ENCODE data around the gene NGLY1.

The NGLY1 gene, protein sequence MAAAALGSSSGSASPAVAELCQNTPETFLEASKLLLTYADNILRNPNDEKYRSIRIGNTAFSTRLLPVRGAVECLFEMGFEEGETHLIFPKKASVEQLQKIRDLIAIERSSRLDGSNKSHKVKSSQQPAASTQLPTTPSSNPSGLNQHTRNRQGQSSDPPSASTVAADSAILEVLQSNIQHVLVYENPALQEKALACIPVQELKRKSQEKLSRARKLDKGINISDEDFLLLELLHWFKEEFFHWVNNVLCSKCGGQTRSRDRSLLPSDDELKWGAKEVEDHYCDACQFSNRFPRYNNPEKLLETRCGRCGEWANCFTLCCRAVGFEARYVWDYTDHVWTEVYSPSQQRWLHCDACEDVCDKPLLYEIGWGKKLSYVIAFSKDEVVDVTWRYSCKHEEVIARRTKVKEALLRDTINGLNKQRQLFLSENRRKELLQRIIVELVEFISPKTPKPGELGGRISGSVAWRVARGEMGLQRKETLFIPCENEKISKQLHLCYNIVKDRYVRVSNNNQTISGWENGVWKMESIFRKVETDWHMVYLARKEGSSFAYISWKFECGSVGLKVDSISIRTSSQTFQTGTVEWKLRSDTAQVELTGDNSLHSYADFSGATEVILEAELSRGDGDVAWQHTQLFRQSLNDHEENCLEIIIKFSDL

DNA sequence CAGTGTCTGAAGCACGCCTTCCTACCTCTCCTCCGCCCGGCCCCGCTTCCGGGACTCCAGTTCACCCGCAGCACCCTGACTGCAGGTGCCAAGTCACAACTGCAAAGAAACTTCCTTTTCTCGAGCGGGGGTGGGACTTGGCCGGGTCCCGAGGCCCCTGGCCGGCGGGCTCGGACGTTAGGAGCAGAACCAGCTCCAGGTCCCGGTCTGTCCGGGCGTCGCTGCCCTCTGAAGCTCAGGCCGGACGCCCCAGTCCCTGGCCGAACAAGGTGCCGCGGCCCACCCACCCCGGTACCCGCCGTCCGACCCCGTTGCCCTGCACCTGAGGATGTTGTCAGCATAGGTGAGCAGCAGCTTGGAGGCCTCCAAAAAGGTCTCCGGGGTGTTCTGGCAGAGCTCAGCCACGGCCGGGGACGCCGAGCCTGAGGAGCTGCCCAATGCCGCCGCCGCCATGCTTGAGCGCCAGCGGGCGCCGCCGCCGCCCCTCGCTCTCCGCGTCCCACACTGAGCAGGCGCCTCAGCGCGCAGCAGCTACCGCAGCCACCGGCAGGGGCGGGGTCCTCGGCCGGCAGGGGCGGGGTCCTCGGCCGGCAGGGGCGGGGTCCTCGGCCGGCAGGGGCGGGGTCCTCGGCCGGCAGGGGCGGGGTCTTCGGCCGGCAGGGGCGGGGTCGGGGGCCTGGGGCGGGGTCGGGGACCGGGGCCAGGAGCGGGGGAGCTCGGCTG, at the start of gene NGLY1:
TSS of gene NGLY1 (minus strand) at position 506 of the 723 bp plus-strand sequence. CDS start at position 453, 53 bp downstream.
- DNase-seq = peak; percentile 37

DNA sequence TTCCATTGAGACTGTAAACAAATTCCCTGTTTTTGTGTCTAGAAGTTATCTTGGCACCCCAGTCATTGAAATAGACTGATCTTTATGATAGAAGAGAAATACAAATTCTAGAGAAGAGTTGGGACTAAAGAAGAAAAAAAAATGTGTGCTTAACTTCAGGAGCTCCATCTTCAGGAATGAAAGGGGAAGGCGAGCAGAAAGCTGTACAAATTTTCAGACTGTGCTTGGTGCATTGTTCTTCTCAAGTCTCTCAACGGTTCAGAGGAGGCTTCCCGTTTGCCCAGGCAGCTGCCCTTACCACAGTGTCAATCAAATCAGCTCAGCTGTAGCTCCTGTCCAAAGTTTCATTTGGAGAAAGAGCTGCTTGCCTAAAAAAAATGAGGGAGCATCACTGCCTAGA, 48.3 kb upstream of the NGLY1 start:
- DNase-seq = no peak

DNA sequence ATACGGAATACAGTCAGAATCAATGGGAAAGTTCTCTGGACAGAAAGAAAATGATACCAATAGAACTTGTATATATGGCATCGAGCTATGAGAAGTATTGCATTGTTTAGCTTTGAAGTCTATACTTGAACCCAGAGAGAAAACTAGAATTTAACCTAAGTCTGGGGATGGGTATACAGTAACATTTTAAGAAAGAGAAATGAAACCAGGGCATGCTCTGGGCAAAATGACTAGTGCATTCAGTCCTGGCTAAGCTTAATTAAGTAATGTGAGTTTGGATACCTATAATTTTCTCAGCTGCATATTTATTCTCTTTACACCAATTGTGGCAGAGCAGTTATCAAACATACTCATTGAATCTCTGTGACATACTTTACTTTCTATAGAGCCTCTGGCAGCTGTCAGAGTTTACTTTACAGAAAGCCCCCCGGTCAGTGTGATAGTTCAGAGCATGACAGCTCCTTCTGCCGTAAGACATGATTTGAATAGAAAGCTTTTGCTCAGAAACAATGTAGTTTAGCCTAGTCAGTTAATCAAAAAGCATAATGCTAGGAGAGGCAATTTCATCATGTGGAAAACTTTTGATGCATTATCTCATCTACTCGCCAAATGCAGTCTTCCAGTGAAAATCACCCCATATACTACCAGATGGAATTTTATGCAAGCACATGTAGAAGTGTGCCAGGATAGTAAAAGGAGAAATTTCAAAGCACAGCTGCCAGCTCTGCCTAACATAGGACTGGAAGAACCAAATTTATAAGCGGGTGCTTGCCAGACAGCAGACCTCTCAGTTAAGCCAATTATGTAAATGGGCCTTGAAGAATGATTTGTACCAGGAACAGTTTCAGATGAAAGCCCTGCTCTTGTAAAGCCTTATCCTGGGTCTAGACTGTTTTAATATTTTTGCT, 47.4 kb upstream of the NGLY1 start:
- no peak for DNase-seq

DNA sequence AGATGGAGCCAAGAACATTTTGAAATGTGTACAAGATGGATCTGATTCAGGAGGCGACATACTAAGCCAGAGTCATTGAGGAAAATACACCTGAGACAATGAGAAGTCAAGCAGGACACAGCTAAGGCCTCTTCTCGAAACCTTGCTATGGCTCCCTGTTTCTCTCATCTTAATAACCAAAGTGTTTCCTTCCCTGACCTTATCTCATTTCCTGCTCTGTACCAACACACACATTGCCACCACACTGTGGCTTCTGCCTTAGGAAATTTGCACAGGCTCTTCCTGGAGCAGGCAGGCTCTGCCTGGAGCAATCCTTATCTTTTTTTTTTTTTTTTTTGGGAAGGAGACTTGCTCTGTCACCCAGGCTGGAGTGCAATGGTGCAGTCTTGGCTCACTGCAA, 43.3 kb upstream of the NGLY1 start:
- no peak for DNase-seq

- DNase-seq = no peak
Observed at GRCh38 chr3:25823314-25823713, 40.1 kb upstream of the NGLY1 start.

DNA sequence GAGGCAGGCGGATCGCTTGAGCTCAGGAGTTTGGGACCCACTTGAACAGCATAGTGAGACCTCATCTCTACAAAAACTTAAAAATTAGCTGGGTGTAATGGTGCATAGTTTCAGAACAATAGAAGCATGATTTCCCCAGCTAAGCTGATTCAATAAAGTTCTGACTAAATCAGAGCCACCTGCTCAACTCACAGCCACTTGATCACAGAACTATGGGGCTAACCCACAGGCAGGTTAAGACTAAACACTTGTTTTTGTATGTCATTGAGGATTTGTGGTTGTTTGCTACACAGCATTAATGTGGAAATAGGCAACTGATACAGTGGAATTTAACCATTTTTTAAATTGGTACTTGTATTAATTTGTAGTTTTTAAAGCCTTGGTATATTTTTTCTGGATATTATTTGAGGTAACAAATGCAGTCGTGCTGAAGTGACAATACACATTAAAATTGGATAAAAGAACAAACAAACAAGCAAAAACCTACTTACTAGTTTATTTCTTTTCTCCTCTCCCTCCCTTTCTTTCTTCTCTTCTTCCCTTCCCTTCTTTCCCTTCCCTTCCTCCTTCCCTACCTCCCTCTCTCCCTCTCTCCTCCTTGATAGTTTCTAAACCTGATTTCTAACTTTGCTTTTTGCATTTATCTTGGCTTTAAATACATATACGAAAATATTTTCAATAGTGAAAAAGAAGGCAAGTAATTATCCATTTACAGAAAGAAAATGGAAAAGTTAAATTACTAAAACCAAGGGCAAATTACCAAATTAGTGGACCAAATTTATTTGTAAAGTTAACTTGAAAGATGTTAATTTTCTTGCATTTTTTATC, 38.7 kb upstream of the NGLY1 start:
- DNase-seq = no peak

DNA sequence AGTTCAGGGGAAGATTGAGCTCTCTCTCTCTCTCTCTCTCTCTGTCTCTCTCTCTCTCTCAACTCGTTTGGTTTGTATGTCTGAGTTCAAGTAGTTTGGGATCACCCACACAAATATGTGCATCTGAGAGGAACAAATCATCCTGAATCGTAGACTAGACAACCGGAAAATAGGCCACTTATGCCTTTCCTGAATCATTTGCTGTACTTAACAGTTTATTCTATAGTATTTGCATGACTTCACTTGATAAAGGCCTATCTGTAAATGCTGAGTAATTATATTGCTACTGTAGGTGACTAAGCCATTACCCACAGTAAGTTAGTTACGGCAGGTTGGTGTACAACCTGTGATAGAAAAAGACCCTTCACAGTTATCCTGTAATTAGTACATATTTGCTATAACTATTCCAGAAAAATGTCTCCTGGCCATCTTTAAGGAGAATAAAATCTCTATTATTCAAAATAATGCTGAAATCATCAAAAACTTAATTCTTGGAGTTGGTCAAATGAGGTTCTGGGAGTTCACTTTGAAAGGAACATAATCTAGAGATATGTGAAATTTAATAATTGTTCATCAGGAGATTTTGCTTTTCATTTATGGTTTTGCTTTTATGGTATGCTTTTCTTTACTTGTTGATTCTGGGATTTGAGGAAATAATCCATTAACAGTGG, 37.7 kb upstream of the NGLY1 start:
- no peak for DNase-seq

- DNase-seq = no peak
Observed at GRCh38 chr3:25820366-25820765, 37.1 kb upstream of the NGLY1 start.

DNA sequence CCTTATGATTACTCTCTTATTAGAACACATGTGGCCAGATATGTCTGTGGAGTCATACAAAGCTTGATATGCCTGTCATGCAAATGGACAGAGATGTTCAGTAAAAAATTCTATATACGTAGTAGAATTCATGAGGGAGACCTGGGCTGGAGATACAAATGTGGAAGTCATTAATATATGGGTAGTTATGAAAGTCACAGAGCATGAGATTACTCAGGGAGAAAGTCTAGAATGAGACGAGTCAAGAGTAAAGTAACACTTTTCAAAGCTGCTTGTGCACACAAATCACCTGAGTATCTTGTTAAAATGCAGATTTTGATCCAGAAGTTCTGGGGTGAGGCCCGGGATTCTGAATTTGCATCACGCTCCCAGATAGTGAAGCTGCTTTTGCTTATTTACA, 35.1 kb upstream of the NGLY1 start:
- no peak for DNase-seq

- DNase-seq = no peak
Observed at GRCh38 chr3:25817638-25818037, 34.4 kb upstream of the NGLY1 start.

GRCh38 chr3:25817107-25817506, 33.9 kb upstream of the NGLY1 start:
- no peak for DNase-seq

DNA sequence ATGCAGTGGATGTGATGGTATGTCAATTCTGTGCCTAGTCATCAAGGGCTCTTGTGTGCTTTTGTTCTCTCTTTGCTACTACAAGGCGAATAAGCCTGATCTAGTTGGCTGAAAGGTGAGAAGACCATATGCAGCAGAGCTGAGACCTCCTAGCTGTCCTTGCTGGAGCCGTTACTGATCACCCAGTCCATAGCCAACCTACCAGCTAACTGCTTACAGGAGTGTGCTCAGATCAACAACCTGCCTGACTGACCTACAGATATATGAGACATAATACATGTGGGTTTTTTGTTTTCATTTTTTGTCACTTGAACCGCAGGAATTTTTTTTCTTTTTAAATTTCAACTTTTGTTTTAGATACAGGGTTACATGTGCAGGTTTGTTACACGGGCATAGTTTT, 29.4 kb upstream of the NGLY1 start:
- no peak for DNase-seq

GRCh38 chr3:25804676-25805075, 21.4 kb upstream of the NGLY1 start:
- no peak for DNase-seq

GRCh38 chr3:25803833-25804232, 20.6 kb upstream of the NGLY1 start:
- DNase-seq = no peak

DNA sequence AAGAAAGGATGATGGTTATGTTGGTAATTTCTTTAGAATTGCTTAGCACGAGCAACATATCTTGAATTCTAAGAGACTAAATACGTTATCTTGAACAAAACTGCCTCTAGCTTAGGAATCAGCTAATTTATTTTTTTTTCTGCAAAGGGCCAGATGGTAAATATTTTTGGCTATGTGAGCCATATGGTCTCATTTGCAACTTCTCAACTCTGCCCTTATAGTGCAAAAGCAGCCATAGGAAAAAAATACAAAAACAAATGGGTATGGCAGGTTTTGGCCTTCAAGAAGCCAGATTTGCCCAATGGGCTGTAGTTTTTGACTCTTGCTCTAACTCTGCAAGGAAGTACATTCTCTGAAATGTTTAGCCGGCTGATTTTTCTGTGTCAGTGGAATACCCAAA, 18.5 kb upstream of the NGLY1 start:
- no peak for DNase-seq

- peak; percentile 55 for DNase-seq
Observed at GRCh38 chr3:25789596-25790556, 6.6 kb upstream of the NGLY1 start, which contains the start of gene OXSM. Gene OXSM (plus strand): TSS chr3:25790090. CDS start chr3:25791021, 931 bp downstream.

- no peak for DNase-seq
Observed at GRCh38 chr3:25789209-25789595, 6.0 kb upstream of the NGLY1 start.

GRCh38 chr3:25787689-25788088, 4.4 kb upstream of the NGLY1 start:
- no peak for DNase-seq

DNA sequence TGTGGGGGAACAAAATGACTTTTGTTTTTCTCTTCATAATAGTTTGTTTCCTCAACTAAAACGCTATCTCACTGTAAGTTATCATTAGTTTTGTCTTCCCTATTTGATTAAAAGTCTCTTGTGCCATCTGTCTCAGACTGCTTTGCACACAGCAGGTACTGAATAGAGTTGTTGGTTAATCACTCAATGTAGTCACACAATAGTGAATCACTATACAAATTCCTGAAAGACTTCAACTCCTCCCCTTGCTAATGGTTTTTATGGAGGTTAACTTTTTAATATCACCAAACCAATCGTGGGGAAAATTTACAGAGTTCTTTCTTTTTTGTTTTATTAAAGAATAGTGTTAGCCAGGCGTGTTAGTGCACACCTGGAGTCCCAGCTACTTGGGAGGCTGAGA, 2.6 kb upstream of the NGLY1 start:
- DNase-seq = no peak

- DNase-seq = no peak
Observed at GRCh38 chr3:25784971-25785370, 1.7 kb upstream of the NGLY1 start.

Data from NCI-H510A (cell line).